ENCODE measurements around the gene RFX8.
"Not testable (repeated sequence)": the region's sequence is repeated elsewhere in the genome, so short reads cannot be mapped to it uniquely, and the experiment has no call there.

RFX8 gene

GRCh38 chr2:101511381-101511780 is 36.5 kb upstream of the RFX8 start:
- no peak for TF ChIP-seq EZH2phosphoT487 (IDR thresholded peaks at IDR 0.05; ENCODE audit: borderline replicate concordance, low read length)
- no peak for TF ChIP-seq CTCF (IDR thresholded peaks at IDR 0.05; ENCODE audit: low read depth, low read length, poor library complexity, severe bottlenecking)
- no peaks in the 10 kb centered on the region for H3K79me2 ChIP-seq (ENCODE audit: control insufficient read depth, low read length)
- no peaks in the 10 kb centered on the region for H4K20me1 ChIP-seq (ENCODE audit: control insufficient read depth, insufficient read depth, low read depth, low read length)
- H3K27ac ChIP-seq (ENCODE audit: low read depth, low read length), result no peak overlapping the region
- H3K9me2 ChIP-seq (replicated peaks; ENCODE audit: control insufficient read depth, low read length), result no peaks in the 10 kb centered on the region
- H3K27me3 ChIP-seq (ENCODE audit: control insufficient read depth, low read length), result peaks cover 3% of the 10 kb centered on the region; the same call in 1 of the 2 replicates
- H3K4me2 ChIP-seq (ENCODE audit: low read length), result no peak overlapping the region
- no peaks in the 10 kb centered on the region for H3K36me3 ChIP-seq (ENCODE audit: control insufficient read depth, low read length)
- H3K9me3 ChIP-seq (ENCODE audit: control insufficient read depth, insufficient read depth, low read length), result no peaks in the 10 kb centered on the region
- no peak overlapping the region for H3K4me3 ChIP-seq (ENCODE audit: low read length)
- H3K4me1 ChIP-seq (ENCODE audit: control insufficient read depth, low read length), result no peaks in the 10 kb centered on the region
- H3F3A ChIP-seq (ENCODE audit: control insufficient read depth, insufficient read depth), result no peaks in the 10 kb centered on the region

GRCh38 chr2:101509499-101510284 is 34.8 kb upstream of the RFX8 start:
- Histone ChIP-seq H3K4me3 (ENCODE audit: low read length) (no peak overlapping the region), H3K27ac (ENCODE audit: low read depth, low read length) (no peak overlapping the region)

GRCh38 chr2:101508636-101509035 is 33.7 kb upstream of the RFX8 start:
- Histone ChIP-seq H4K20me1 (ENCODE audit: control insufficient read depth, insufficient read depth, low read depth, low read length) (no peaks in the 10 kb centered on the region), H3K4me1 (ENCODE audit: control insufficient read depth, low read length) (no peaks in the 10 kb centered on the region), H3K27ac (ENCODE audit: low read depth, low read length) (no peak overlapping the region), H3K79me2 (ENCODE audit: control insufficient read depth, low read length) (no peaks in the 10 kb centered on the region), H3K36me3 (ENCODE audit: control insufficient read depth, low read length) (no peaks in the 10 kb centered on the region), H3K9me3 (ENCODE audit: control insufficient read depth, insufficient read depth, low read length) (no peaks in the 10 kb centered on the region), H3K4me2 (ENCODE audit: low read length) (no peak overlapping the region), H3K9me2 (replicated peaks; ENCODE audit: control insufficient read depth, low read length) (no peaks in the 10 kb centered on the region), H3K4me3 (ENCODE audit: low read length) (no peak overlapping the region), H3K27me3 (ENCODE audit: control insufficient read depth, low read length) (peaks cover 3% of the 10 kb centered on the region; the same call in 1 of the 2 replicates), H3F3A (ENCODE audit: control insufficient read depth, insufficient read depth) (no peaks in the 10 kb centered on the region)
- TF ChIP-seq CTCF (IDR thresholded peaks at IDR 0.05; ENCODE audit: low read depth, low read length, poor library complexity, severe bottlenecking), result no peak
- TF ChIP-seq EZH2phosphoT487 (IDR thresholded peaks at IDR 0.05; ENCODE audit: borderline replicate concordance, low read length), result no peak

More at GRCh38 chr2:101509499-101510284, 34.8 kb upstream of the RFX8 start:
- H3F3A ChIP-seq (ENCODE audit: control insufficient read depth, insufficient read depth), result no peaks in the 10 kb centered on the region
- H3K9me3 ChIP-seq (ENCODE audit: control insufficient read depth, insufficient read depth, low read length), result no peaks in the 10 kb centered on the region
- no peaks in the 10 kb centered on the region for H3K9me2 ChIP-seq (replicated peaks; ENCODE audit: control insufficient read depth, low read length)
- H4K20me1 ChIP-seq (ENCODE audit: control insufficient read depth, insufficient read depth, low read depth, low read length), result no peaks in the 10 kb centered on the region
- H3K4me2 ChIP-seq (ENCODE audit: low read length), result no peak overlapping the region
- peaks cover 3% of the 10 kb centered on the region; the same call in 1 of the 2 replicates for H3K27me3 ChIP-seq (ENCODE audit: control insufficient read depth, low read length)
- no peaks in the 10 kb centered on the region for H3K36me3 ChIP-seq (ENCODE audit: control insufficient read depth, low read length)
- no peaks in the 10 kb centered on the region for H3K79me2 ChIP-seq (ENCODE audit: control insufficient read depth, low read length)
- no peaks in the 10 kb centered on the region for H3K4me1 ChIP-seq (ENCODE audit: control insufficient read depth, low read length)
- no peak for TF ChIP-seq CTCF (IDR thresholded peaks at IDR 0.05; ENCODE audit: low read depth, low read length, poor library complexity, severe bottlenecking)
- TF ChIP-seq EZH2phosphoT487 (IDR thresholded peaks at IDR 0.05; ENCODE audit: borderline replicate concordance, low read length), result no peak

GRCh38 chr2:101505276-101505675 is 30.4 kb upstream of the RFX8 start:
- H3K4me1 ChIP-seq (ENCODE audit: control insufficient read depth, low read length); H3K79me2 ChIP-seq (ENCODE audit: control insufficient read depth, low read length); H3F3A ChIP-seq (ENCODE audit: control insufficient read depth, insufficient read depth); H3K4me2 ChIP-seq (ENCODE audit: low read length); H3K27me3 ChIP-seq (ENCODE audit: control insufficient read depth, low read length); H3K9me3 ChIP-seq (ENCODE audit: control insufficient read depth, insufficient read depth, low read length); H4K20me1 ChIP-seq (ENCODE audit: control insufficient read depth, insufficient read depth, low read depth, low read length); H3K4me3 ChIP-seq (ENCODE audit: low read length); H3K27ac ChIP-seq (ENCODE audit: low read depth, low read length); H3K9me2 ChIP-seq (replicated peaks; ENCODE audit: control insufficient read depth, low read length); H3K36me3 ChIP-seq (ENCODE audit: control insufficient read depth, low read length): not testable (repeated sequence)

GRCh38 chr2:101504744-101505143 is 29.8 kb upstream of the RFX8 start:
- H3K9me3 ChIP-seq (ENCODE audit: control insufficient read depth, insufficient read depth, low read length); H3K9me2 ChIP-seq (replicated peaks; ENCODE audit: control insufficient read depth, low read length); H3K4me1 ChIP-seq (ENCODE audit: control insufficient read depth, low read length); H3F3A ChIP-seq (ENCODE audit: control insufficient read depth, insufficient read depth); H4K20me1 ChIP-seq (ENCODE audit: control insufficient read depth, insufficient read depth, low read depth, low read length); H3K4me3 ChIP-seq (ENCODE audit: low read length); H3K79me2 ChIP-seq (ENCODE audit: control insufficient read depth, low read length); H3K4me2 ChIP-seq (ENCODE audit: low read length); H3K27me3 ChIP-seq (ENCODE audit: control insufficient read depth, low read length); H3K27ac ChIP-seq (ENCODE audit: low read depth, low read length); H3K36me3 ChIP-seq (ENCODE audit: control insufficient read depth, low read length): not testable (repeated sequence)

Measured in DOHH2 (cell line).